NOMO-1 (cell line): Measurements from ENCODE around the gene TAF1B.
A peak's percentile ranks its signal among the peaks of the same experiment; 100 is the strongest.

ENCODE experiments used
- DNase-seq, 2 experiments: peaks; one replicate each; lab custom pipeline; 2025; ENCODE audit not compliant: unreplicated experiment in 2 of 2; lab: John Stamatoyannopoulos, UW

The TAF1B gene

GRCh38 chr2:9843229-9844035 lies at the start of gene TAF1B:
TAF1B (plus strand) TSS chr2:9843474; CDS start chr2:9843542, 68 bp downstream.
- peak; percentile 95 to 97 for DNase-seq

GRCh38 chr2:9793918-9794717 lies 49.2 kb upstream of the TAF1B start:
- no peak for DNase-seq

GRCh38 chr2:9795071-9795470 lies 48.2 kb upstream of the TAF1B start:
- DNase-seq = no peak

GRCh38 chr2:9796056-9797010 lies 46.9 kb upstream of the TAF1B start:
- DNase-seq = no peak

GRCh38 chr2:9797086-9797485 lies 46.2 kb upstream of the TAF1B start:
- DNase-seq = no peak

- no peak for DNase-seq
Observed at GRCh38 chr2:9797681-9798556, 45.4 kb upstream of the TAF1B start.

- DNase-seq = peak; percentile 82 to 87
Observed at GRCh38 chr2:9799011-9799596, 44.2 kb upstream of the TAF1B start.

- peak; percentile 80 to 83 for DNase-seq
Observed at GRCh38 chr2:9799729-9800632, 43.3 kb upstream of the TAF1B start.

GRCh38 chr2:9800639-9800974 lies 42.7 kb upstream of the TAF1B start:
- DNase-seq = no peak

- DNase-seq = peak; percentile 49 to 54
Observed at GRCh38 chr2:9800975-9801726, 42.1 kb upstream of the TAF1B start.

- no peak for DNase-seq
Observed at GRCh38 chr2:9802576-9802993, 40.7 kb upstream of the TAF1B start.

GRCh38 chr2:9803023-9803805 lies 40.1 kb upstream of the TAF1B start:
- no peak for DNase-seq

GRCh38 chr2:9805435-9806297 lies 37.6 kb upstream of the TAF1B start:
- no peak for DNase-seq

- no peak for DNase-seq
Observed at GRCh38 chr2:9806298-9806610, 37.0 kb upstream of the TAF1B start.

- DNase-seq = no peak
Observed at GRCh38 chr2:9806656-9807055, 36.6 kb upstream of the TAF1B start.

- no peak for DNase-seq
Observed at GRCh38 chr2:9807056-9807455, 36.2 kb upstream of the TAF1B start.
